ENCODE data around the gene CPNE8.

DNA sequence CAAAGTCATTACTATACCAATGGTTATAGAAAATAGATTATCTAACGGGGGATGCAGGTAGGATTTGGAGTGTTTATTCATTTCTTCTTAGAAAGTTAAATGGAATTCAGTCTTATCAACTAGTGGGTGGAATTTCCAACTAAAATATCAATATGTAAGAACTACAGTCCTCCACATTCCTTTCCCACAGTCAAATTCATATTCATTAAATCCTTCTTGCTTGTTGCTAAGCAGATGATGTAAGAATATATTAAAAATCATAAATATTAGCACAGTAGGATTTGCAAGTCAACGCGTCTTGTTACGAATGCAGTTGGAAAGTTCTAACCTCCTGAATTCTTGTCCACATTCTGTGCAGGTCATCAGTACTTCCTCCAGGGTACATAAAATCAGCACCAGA is 259.2 kb downstream of the CPNE8 start:
- TF ChIP-seq EZH2 (IDR thresholded peaks at IDR 0.05; ENCODE audit: borderline replicate concordance, insufficient read depth, low read length, poor library complexity, severe bottlenecking) (no peak), POLR2AphosphoS5 (IDR thresholded peaks at IDR 0.05) (no peak), TAF1 (IDR thresholded peaks at IDR 0.05; ENCODE audit: low read depth) (no peak), EP300 (conservative IDR thresholded peaks at IDR 0.05; ENCODE audit: poor library complexity, severe bottlenecking) (no peak)
- TF ChIP-seq, protein P1, sequence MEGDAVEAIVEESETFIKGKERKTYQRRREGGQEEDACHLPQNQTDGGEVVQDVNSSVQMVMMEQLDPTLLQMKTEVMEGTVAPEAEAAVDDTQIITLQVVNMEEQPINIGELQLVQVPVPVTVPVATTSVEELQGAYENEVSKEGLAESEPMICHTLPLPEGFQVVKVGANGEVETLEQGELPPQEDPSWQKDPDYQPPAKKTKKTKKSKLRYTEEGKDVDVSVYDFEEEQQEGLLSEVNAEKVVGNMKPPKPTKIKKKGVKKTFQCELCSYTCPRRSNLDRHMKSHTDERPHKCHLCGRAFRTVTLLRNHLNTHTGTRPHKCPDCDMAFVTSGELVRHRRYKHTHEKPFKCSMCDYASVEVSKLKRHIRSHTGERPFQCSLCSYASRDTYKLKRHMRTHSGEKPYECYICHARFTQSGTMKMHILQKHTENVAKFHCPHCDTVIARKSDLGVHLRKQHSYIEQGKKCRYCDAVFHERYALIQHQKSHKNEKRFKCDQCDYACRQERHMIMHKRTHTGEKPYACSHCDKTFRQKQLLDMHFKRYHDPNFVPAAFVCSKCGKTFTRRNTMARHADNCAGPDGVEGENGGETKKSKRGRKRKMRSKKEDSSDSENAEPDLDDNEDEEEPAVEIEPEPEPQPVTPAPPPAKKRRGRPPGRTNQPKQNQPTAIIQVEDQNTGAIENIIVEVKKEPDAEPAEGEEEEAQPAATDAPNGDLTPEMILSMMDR (IDR thresholded peaks at IDR 0.05; ENCODE audit: poor library complexity, severe bottlenecking): no peak

Measured in neural cell (in vitro differentiated cells).